Cardiac fibroblast (primary cell): Measurements from ENCODE around the gene BARX1.
"Not testable (repeated sequence)": the region's sequence is repeated elsewhere in the genome, so short reads cannot be mapped to it uniquely, and the experiment has no call there.

Experiments
- DNase-seq, 2 donors: peaks; one replicate each; pipeline versions ENCODE4 v3.0.0 to v3.0.0-alpha.2; 2010; ENCODE audit warnings: low read depth in 2 of 2
- H3K4me3 ChIP-seq, 2 donors: replicated peaks in 1 of 2; 1 replicate in 1 of 2; 2 replicates in 1 of 2; pipeline ENCODE4 v1.5.1; 2011; ENCODE audit warnings: low read depth in 2 of 2, low read length in 2 of 2, mild to moderate bottlenecking in 2 of 2, moderate library complexity in 1 of 2
- CTCF ChIP-seq: IDR thresholded peaks from one replicate; pipeline ENCODE4 v1.5.1; 2011; ENCODE audit warnings: low read depth, mild to moderate bottlenecking, low read length, inconsistent platforms

The BARX1 gene

GRCh38 chr9:93967020-93967803 lies 12.1 kb upstream of the BARX1 start:
- no peak overlapping the region for H3K4me3 ChIP-seq
- TF ChIP-seq CTCF: no peak
- no peak for DNase-seq

DNA sequence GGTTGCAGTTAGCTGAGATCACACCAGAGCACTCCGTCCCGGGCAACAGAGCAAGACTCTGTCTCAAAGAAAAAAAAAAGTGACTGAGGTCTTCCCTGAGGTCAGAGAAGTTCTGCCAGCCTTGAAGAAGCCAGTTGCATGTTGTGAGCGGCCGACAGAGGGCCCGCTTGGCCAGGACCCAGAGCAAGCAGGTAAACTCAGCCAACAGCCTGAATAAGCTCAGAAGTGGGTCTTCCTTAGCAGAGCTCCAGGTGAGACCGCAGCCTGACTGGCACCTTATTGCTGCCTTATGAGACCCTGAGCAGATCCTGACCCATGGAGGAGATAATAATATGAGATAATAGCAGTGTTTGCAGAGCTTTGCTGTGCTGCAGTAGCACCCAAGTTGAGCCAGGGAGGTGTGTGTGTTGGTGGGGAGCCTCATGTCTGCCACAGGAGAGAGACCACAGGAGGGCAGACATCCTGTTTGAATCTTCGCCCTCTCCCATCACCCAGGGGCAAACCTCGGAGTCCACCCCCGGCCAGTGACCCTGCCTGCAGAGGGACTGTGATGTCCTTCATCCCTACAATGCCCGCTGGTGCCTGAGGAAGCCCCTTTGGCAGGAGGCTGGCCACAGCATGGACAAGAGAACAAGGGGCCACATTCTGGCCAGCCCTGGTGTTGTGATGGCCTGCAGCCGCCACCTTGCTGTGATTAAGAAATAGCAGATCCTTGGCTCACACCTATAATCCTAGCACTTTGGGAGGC lies 10.8 kb upstream of the BARX1 start:
- H3K4me3 ChIP-seq: no peak overlapping the region
- TF ChIP-seq CTCF: peak; percentile 12
- DNase-seq: no peak

- TF ChIP-seq CTCF: no peak
- no peak for DNase-seq
- H3K4me3 ChIP-seq: no peak overlapping the region
Observed at GRCh38 chr9:93964685-93965084, 9.5 kb upstream of the BARX1 start.

DNA sequence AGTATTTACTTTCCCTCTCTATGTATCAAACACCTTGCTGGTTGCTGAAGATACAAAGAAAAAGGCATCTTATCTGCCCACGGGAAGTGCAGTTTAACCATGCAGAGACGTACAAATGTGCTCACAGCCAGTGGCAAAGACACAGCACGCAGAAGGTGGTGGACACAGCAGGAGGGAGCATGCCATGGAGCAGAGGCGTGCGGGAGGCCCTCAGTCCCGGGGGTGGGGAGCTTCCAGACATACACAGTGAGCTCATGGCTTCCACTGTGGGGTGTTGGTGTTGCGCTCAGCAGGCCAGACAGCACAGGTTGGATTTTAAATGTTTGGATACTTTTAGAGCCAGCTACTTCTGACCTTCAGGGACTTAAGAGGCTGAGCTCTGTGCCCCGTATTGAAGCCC lies 8.8 kb upstream of the BARX1 start:
- no peak for TF ChIP-seq CTCF

DNA sequence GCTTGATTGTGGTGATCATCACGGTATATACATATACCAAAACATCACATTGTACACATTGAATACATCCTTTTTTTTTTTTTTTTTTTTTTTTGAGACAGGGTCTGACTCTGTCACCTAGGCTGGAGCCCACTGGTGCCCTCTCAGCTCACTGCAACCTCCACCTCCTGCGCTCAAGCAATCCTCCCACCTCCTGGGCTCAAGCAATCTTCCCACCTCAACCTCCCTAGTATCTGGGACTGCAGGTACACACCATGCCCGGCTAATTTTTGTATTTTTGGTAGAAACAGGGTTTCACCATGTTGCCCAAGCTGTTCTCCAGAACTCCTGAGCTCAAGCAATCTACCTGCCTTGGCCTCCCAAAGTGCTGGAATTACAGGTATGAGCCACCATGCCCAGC lies 8.3 kb upstream of the BARX1 start:
- H3K4me3 ChIP-seq, DNase-seq: not testable (repeated sequence)

More for the DNA sequence above, 8.8 kb upstream of the BARX1 start:
- no peak overlapping the region for H3K4me3 ChIP-seq
- no peak for DNase-seq

GRCh38 chr9:93962561-93963440 lies 7.6 kb upstream of the BARX1 start:
- no peak overlapping the region for H3K4me3 ChIP-seq
- DNase-seq: peak; percentile 91
- peak; percentile 77 for TF ChIP-seq CTCF
